ENCODE results near the gene RC3H2. TPM values are rescaled to one million over a fixed set of nuclear protein-coding genes. Genes with fewer than 3 reads are reported as not detected.

RC3H2 gene
- total and polyA plus RNA-seq, 2 donors (not counting 1 experiment from before 2014, with no cell fraction given): 35.7 to 43.1 TPM

DNA sequence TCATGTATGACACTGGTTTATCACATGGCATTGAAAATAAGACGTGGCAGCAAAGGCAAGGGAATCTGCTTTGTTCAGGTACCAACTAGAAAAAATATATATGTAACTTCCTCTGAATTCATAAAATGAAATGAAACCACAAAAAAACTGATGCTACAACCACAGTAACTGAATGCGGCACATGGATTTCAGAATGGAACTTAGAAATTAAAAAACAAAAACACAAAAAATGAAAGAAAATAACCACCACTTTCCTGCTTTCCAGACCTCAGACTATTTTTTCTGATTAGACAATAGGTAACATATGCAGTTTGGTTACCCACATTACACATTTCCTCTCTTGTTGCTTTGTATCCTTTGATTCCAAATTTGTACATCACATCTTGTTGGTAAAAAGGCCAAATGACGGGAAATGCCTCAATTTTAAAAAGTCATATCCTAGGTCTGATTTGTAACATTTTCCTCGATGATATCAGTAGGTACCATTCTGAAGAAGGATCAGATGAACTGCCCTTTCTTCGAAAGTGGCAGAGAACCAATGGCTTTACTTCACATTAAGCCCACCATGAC is 58.7 kb downstream of the RC3H2 start:
- H3K4me1 ChIP-seq (ENCODE audit: control insufficient read depth, extremely low read depth, insufficient read depth, low read length): no peaks in the 10 kb centered on the region
- no peaks in the 10 kb centered on the region for H4K20me1 ChIP-seq (ENCODE audit: control insufficient read depth, extremely low read depth, insufficient read depth, low read length)
- no peak for DNase-seq (ENCODE audit: low read depth in 2 of 2)
- no peaks in the 10 kb centered on the region for H3K27me3 ChIP-seq (ENCODE audit: control insufficient read depth, insufficient read depth, low read length)
- no peak overlapping the region for H3K9ac ChIP-seq (ENCODE audit: insufficient read depth, low read length)
- no peak overlapping the region for H3K4me3 ChIP-seq (replicated peaks in 1 of 4; ENCODE audit: control extremely low read depth in 1 of 4, insufficient read depth in 1 of 4, low read depth in 3 of 4, low read length in 4 of 4)
- peaks cover 4% of the 10 kb centered on the region for H3K36me3 ChIP-seq (ENCODE audit: control insufficient read depth, insufficient read depth, low read length)
- H3K9me3 ChIP-seq (ENCODE audit: control insufficient read depth, insufficient read depth, low read depth, low read length): no peaks in the 10 kb centered on the region
- H3K79me2 ChIP-seq (ENCODE audit: control insufficient read depth, insufficient read depth, low read length): no peaks in the 10 kb centered on the region
- no peak overlapping the region for H2AFZ ChIP-seq (ENCODE audit: low read length)
- TF ChIP-seq, protein P1, sequence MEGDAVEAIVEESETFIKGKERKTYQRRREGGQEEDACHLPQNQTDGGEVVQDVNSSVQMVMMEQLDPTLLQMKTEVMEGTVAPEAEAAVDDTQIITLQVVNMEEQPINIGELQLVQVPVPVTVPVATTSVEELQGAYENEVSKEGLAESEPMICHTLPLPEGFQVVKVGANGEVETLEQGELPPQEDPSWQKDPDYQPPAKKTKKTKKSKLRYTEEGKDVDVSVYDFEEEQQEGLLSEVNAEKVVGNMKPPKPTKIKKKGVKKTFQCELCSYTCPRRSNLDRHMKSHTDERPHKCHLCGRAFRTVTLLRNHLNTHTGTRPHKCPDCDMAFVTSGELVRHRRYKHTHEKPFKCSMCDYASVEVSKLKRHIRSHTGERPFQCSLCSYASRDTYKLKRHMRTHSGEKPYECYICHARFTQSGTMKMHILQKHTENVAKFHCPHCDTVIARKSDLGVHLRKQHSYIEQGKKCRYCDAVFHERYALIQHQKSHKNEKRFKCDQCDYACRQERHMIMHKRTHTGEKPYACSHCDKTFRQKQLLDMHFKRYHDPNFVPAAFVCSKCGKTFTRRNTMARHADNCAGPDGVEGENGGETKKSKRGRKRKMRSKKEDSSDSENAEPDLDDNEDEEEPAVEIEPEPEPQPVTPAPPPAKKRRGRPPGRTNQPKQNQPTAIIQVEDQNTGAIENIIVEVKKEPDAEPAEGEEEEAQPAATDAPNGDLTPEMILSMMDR (conservative IDR thresholded peaks at IDR 0.05 in 1 of 2, IDR thresholded peaks at IDR 0.05 in 1 of 2; ENCODE audit: low read depth in 1 of 2, low read length in 2 of 2): no peak
- no peak for TF ChIP-seq EZH2 (IDR thresholded peaks at IDR 0.05; ENCODE audit: low read length, missing control alignments)
- H3K4me2 ChIP-seq (ENCODE audit: extremely low read depth, insufficient read depth, low read length): no peak overlapping the region
- H3K27ac ChIP-seq (ENCODE audit: insufficient read depth, low read length): no peak overlapping the region

DNA sequence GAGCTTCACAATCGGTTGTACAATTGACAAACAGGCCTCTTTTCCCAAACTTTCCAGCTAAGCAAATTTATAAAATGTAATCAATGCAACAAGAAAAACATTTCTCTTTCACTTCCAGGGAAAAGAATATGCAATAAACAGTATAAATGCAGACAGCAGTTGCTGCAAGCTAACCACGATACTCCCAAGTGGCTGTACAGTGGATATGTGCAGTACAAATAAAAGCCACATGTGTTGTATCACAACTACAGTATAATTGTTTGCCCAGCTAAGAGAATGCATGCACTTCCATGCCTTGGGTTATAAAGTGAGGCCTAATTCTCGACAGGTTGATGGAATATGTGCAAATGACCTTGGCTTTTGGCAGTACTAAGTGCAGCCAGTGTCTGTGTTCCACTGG is 60.0 kb downstream of the RC3H2 start:
- Histone ChIP-seq H3K4me1 (ENCODE audit: control insufficient read depth, extremely low read depth, insufficient read depth, low read length) (no peaks in the 10 kb centered on the region), H4K20me1 (ENCODE audit: control insufficient read depth, extremely low read depth, insufficient read depth, low read length) (no peaks in the 10 kb centered on the region), H3K79me2 (ENCODE audit: control insufficient read depth, insufficient read depth, low read length) (no peaks in the 10 kb centered on the region), H3K9ac (ENCODE audit: insufficient read depth, low read length) (no peak overlapping the region), H2AFZ (ENCODE audit: low read length) (no peak overlapping the region), H3K27ac (ENCODE audit: insufficient read depth, low read length) (no peak overlapping the region), H3K36me3 (ENCODE audit: control insufficient read depth, insufficient read depth, low read length) (peaks cover 4% of the 10 kb centered on the region), H3K4me2 (ENCODE audit: extremely low read depth, insufficient read depth, low read length) (no peak overlapping the region), H3K4me3 (replicated peaks in 1 of 4; ENCODE audit: control extremely low read depth in 1 of 4, insufficient read depth in 1 of 4, low read depth in 3 of 4, low read length in 4 of 4) (no peak overlapping the region), H3K9me3 (ENCODE audit: control insufficient read depth, insufficient read depth, low read depth, low read length) (no peaks in the 10 kb centered on the region), H3K27me3 (ENCODE audit: control insufficient read depth, insufficient read depth, low read length) (no peaks in the 10 kb centered on the region)
- TF ChIP-seq, protein P1 (conservative IDR thresholded peaks at IDR 0.05 in 1 of 2, IDR thresholded peaks at IDR 0.05 in 1 of 2; ENCODE audit: low read depth in 1 of 2, low read length in 2 of 2): no peak
- DNase-seq (ENCODE audit: low read depth in 2 of 2): no peak

DNA sequence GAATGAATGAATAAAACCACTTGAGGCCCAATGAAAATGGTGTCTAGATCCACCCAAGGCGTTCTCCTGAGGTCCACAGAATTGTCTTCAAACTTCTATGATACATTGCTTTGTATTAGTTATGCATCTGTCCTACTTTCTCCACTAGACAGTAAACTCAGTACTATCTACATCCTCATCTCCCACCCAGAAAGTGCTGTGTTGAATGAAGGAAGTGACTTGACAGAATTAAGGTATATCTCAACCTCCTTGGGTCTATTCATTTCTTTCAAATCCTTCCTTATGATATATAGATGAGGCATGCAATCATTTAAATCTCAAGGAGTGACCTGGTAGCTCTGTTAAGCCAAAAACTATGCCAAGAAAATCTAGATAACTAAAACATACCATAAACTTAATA is 61.0 kb downstream of the RC3H2 start:
- Histone ChIP-seq H3K4me3 (replicated peaks in 1 of 4; ENCODE audit: control extremely low read depth in 1 of 4, insufficient read depth in 1 of 4, low read depth in 3 of 4, low read length in 4 of 4) (no peak overlapping the region), H3K4me2 (ENCODE audit: extremely low read depth, insufficient read depth, low read length) (no peak overlapping the region), H3K9ac (ENCODE audit: insufficient read depth, low read length) (no peak overlapping the region), H3K4me1 (ENCODE audit: control insufficient read depth, extremely low read depth, insufficient read depth, low read length) (no peaks in the 10 kb centered on the region), H3K79me2 (ENCODE audit: control insufficient read depth, insufficient read depth, low read length) (no peaks in the 10 kb centered on the region), H3K36me3 (ENCODE audit: control insufficient read depth, insufficient read depth, low read length) (peaks cover under 1% of the 10 kb centered on the region), H2AFZ (ENCODE audit: low read length) (no peak overlapping the region), H4K20me1 (ENCODE audit: control insufficient read depth, extremely low read depth, insufficient read depth, low read length) (no peaks in the 10 kb centered on the region), H3K27ac (ENCODE audit: insufficient read depth, low read length) (no peak overlapping the region), H3K9me3 (ENCODE audit: control insufficient read depth, insufficient read depth, low read depth, low read length) (no peaks in the 10 kb centered on the region), H3K27me3 (ENCODE audit: control insufficient read depth, insufficient read depth, low read length) (no peaks in the 10 kb centered on the region)
- TF ChIP-seq, protein P1 (conservative IDR thresholded peaks at IDR 0.05 in 1 of 2, IDR thresholded peaks at IDR 0.05 in 1 of 2; ENCODE audit: low read depth in 1 of 2, low read length in 2 of 2): no peak
- no peak for TF ChIP-seq EZH2 (IDR thresholded peaks at IDR 0.05; ENCODE audit: low read length, missing control alignments)
- no peak for DNase-seq (ENCODE audit: low read depth in 2 of 2)
